Fibroblast of upper back skin (primary cell): ENCODE measurements around the gene MYD88.

Experiments used
- DNase-seq: peaks from one replicate; pipeline ENCODE4 v3.0.0-alpha.2; 2013

MYD88 gene

DNA sequence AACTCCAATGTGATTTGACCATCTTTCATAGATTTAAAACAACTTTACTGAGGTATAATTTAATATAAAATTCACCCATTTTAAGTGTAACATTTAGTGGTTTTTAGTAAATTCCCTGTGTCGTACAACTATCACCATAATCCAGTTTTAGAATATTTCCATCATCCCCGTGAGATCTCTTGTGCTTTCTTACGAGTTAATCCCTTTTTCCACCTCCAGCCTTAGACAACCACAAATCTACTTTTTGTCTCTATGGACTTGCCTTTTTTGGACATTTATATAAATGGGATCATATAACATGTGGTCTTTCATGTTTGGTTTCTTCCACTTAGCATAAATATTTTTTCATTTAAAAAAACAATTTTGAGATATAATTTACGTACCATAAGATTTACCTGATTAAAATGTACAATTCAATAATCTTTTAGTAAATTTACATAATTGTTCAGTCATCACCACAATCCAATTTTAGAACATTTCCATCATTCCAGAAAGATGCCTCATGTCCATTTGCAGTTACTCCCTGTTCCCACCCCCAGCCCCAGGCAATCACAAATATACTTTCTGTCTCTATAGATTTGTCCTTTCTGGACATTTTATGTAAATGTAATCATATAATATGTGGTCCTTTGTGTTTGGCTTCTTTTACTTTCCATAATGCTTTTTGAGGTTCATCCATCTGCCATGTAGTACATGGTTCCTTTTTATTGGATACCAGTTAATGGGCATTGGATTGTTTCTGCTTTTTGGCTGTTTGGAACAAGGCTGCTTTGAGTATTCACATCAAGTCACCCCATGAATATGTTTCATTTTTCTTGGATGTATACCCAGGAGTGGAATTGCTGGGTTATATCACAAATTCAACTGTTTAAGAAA, 29.9 kb downstream of the MYD88 start:
- peak; percentile 78 for DNase-seq

DNA sequence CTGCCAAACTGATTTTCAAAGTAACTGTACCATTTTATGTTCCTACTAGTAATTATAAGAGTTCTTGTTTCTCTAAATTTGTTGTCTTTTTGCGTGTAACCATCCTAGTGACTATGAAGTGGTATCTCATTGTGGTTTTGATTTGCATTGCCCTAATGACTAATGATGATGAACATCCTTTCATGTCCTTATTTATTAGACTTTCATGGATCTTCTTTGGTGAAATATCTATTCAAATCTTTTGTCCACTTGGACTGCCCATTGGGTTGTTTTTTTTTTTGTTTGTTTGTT, 30.5 kb downstream of the MYD88 start:
- no peak for DNase-seq

DNA sequence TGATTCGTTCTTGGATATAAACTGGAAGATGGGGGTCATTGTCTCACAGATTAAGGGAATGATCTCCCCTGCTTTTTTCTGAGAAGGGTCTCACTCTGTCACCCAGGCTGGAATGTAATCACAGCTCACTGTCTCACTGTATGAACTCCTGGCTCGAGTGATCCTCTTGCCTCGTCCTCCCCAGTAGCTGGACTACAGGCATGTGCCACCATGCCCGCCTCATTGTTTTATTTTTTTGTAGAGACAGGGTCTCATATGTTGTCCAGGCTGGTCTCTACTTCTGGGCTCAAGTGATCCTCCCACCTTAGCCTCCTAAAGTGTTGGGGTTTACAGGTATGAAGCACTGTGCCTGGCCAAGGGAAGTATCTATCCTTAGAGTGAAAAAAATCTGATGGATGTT, 32.3 kb downstream of the MYD88 start:
- DNase-seq: no peak

DNA sequence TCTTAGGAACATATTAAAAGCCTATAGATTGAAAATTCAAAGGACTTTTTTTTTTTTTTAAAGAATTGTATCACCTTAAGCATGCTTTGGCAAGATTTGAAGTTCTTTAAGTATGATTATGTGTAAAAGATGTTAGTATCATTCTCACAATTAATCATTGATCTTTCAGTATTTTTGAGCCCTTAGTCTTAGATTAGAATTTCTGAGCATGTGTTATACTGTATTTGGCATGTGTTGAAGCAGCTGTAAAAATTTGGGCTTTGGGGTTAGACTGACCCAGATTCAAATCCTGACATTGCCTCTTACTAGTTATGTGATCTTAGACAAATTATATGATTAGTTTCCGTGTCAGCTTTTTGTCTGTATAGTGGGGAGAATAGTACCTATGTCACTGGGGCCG, 33.2 kb downstream of the MYD88 start:
- no peak for DNase-seq

DNA sequence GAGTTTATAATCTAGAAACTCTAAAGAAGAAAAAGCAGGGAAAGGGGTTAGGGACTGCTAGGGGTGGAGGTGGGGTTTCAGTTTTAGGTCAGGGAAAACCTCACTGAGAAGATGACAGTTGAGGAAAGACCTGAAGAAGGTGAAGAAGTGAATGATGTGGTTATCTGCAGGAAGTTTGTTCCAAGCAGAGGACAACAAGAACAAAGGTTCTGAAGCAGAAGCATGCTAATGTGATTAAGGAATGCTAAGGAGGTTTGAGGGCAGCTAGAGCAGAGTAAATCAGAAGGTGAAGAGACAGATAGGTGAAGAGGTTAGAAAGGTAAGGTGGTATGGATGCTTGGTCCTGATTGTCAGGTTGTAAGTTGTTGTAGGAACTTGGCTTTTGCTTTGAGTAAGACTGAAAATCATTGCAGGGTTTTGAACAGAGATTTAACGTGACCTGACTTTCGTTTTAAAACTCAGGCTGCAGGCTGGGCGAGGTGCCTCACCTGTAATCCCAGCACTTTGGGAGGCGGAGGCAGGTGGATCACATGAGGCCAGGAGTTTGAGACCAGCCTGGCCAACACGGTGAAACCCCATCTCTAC, 35.5 kb downstream of the MYD88 start:
- no peak for DNase-seq

DNA sequence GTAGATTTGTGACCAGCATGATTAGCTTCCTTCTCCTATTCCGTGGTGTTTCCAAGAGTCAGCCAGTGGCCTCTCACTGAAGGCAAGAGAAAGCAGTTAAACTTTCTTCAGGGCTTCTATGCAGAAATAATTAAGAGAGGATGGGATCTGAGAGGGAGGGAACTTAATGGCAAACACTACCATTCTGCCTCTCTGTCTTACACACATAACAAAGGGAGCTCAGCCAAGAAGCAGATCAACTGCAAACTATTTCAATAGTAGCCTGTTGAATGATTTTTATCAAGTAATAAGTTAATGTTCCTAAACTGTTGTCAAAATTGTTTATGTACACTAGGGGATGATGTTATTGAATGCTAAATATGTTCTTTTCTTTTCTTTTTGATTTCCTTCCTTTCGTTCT, 38.7 kb downstream of the MYD88 start:
- DNase-seq: no peak

DNA sequence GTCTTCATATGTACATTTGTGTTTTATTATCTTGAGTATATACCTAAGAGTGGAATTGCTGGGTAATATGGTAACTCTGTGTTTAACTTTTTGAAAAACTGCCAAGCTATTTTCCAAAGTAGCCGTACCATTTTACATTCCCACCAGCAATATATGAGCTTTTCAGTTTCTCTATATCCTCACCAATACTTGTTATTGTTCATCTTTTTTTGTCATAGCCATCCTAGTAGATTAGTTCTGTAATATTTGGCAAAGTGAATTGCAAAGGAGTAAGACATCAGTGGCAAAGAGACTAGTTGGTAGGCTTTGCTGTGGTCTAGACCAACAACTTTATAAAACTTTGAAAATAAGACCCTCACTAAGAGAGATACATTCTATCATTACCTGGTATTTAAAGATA, 48.3 kb downstream of the MYD88 start:
- no peak for DNase-seq

DNA sequence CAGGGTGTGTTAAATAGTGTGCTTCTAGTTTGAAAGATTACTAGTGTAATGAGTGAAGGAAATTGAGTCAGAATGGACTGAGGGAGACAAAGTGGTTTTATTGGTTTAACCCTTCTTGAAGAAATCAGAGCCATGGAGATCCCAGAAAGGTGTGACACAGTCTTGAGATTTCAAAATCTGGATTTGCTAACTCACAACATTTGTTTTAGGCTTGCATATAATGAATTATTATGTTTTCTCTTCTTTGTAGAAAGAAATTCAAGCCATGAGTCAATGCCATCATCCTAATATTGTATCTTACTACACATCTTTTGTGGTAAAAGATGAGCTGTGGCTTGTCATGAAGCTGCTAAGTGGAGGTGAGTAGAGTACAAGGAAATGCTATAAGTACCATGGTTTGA, 52.0 kb downstream of the MYD88 start:
- peak; percentile 5 for DNase-seq
